Ramos (cell line): ENCODE data around the gene FGF12.

Experiments used
- in situ Hi-C: fragments of 300-500 bp; cut with MboI; formaldehyde crosslinking; loops from one replicate; pipeline ENCODE4 v1.14.3; 2022; ENCODE audit warnings: low sequenced_read_pairs; ENCODE audit not compliant: unreplicated experiment

Gene FGF12

GRCh38 chr3:192284443-192285072 is 442.8 kb downstream of the FGF12 start:
- in situ Hi-C loops, result no loop called here

DNA sequence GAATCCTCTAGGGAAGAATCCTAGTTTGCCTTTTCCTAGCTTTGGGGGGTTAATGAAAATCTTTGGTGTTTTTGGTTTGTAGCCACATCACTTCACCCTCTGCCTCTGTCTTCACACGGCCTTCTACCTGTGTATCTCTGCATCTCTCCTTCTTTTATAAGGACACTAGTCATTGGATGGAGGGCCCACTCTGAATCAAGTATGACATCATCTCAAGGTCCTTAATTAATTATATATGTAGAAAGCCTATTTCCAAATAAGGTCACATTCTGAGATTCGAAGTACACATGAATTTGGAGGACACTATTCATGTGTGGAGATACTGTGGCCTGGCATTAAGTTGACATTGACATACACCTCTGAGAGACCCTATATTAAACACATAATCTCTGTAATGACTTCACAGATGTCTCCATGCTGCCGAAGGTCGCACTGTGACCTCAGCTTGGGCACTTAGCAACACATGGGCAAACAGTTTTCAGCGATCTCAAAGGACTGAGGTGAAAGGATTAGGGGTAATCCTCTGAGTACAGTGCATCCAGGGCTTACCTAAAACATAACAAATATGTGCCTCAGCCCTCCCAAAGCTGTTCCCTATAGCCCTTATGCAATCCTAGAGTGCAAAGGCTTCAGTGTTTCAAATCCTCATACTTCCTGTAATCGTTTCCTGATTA is 446.0 kb downstream of the FGF12 start:
- in situ Hi-C loops, result no loop called here

DNA sequence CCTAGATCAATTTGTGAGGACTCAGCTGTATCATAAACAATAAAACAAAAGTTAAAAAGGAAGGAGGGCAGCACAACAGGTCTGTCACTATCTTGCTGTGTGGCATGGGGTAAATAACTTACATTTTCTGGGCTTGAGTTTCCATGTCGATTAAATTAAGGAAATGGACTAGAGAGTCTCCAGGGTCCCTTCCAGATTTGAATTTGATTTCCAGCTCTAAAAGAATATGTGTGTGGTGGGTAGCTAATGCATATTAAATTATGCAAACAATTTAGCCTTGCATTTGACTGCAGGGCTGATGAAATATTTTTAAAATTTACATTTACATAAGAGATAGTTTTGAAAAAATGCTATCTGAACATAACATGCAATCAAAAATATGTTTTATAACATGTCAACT is 447.7 kb downstream of the FGF12 start:
- in situ Hi-C loops, result no loop called here

GRCh38 chr3:192277477-192277876 is 449.9 kb downstream of the FGF12 start:
- in situ Hi-C loops, result no loop called here

DNA sequence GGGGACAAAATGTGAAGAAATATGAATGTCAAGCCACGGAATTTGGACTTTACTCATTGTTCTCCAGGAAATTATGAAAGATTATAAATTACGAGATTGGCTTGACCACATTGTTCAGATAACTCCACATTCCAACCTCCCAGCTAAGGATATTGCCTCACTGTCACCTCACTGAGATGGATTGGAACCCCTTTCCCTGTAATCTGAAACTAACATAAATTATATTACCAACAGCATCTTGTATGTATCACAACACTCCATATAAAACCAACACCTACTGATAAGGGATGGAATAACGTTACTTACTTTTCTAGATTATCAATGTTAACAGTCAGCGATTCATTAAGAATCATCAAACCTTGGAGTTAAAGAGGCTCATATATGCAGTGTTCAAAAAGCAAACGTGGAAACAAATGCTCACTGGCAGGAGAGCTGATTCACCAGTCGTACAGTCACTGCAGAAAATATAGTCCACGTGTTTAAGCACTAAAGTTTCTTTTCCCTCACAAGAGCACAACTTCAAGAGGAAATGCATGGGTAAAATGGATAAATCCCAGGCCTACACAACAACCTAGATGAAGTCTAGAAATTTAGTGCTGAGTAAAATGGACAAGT is 451.5 kb downstream of the FGF12 start:
- in situ Hi-C loops, result no loop called here

- in situ Hi-C loops, result no loop called here
Measured at GRCh38 chr3:192273697-192274010, 453.7 kb downstream of the FGF12 start.

- in situ Hi-C loops, result no loop called here
Measured at GRCh38 chr3:192273001-192273696, 454.2 kb downstream of the FGF12 start.

DNA sequence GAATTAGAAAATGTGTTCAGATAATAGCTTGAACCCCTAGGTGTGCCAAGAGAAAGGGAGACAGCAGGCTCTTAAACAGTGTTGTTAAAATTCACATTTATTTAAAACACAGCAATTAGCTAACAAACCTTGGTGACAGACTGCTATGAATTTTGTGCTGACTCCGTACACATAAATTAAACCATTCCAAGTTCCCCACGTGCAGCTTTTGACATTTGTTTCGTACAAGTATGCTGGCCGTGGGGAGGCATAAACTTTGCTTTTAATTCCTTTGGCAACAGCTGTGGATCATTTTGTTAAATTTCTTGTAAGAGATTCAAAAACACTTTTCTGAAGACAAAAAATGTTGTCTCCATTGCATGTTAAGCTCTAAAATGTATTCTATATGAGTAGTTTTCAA is 465.3 kb downstream of the FGF12 start:
- in situ Hi-C loops, result no loop called here

GRCh38 chr3:192261135-192261534 is 466.2 kb downstream of the FGF12 start:
- in situ Hi-C loops, result no loop called here

GRCh38 chr3:192260116-192261010 is 467.0 kb downstream of the FGF12 start:
- in situ Hi-C loops, result no loop called here

DNA sequence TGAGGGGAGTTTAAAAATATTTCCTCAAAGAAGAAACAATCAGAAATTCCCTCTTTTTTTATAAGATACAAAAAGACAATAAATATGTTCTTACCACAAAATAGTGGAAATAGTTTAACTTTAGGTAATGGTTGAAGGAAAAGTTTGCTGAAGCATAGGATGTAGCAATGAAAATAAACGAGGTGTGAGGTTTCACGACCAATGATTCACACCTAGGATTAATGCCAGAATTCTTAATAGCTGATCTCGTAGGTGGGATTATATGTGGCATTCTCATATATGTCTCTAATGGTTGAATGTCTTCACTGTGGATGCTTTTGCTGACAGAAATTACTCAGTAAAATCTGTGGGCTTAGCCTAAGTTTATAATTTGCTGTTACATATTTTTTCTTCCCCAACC is 467.7 kb downstream of the FGF12 start:
- in situ Hi-C loops, result no loop called here

DNA sequence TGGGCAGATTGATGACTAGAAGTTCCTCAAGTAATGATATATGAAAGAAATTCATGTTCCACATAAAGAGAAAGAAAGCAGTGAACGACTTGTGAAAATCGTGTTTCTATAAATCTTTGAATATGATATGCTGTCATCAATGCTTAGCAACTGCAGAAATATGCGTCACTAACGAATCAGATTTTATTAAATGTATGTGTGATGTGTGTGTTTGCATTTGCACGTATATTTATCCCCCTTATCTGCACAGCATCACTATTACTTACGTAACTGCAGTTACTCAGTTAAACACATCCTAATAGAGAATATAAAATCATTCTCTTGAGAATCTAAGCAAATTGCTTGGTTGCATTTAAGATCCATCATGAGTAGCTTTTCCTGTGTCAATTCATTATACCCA is 468.6 kb downstream of the FGF12 start:
- in situ Hi-C loops, result no loop called here

DNA sequence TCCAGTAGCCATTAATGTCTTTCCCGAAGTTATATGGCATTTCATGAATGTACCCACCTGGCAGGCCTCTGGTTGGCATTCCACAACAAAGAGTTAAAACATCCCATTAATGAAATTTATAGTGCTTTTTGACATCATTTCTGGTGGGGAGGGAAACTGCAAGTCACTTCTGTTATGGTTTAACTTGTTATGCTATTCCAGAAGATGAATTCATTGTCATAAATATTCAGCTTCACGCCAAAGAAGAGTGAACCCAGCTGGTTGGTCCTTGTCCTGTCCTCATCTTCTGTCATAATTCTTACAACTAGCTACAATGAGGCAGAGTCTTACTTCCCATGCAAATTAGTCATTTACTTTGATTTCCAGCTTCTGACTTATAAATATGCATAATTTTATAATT is 471.5 kb downstream of the FGF12 start:
- in situ Hi-C loops, result no loop called here

- in situ Hi-C loops, result no loop called here
Measured at GRCh38 chr3:192253138-192253887, 474.0 kb downstream of the FGF12 start.

GRCh38 chr3:192249516-192249915 is 477.8 kb downstream of the FGF12 start:
- in situ Hi-C loops, result no loop called here

GRCh38 chr3:192246847-192247559 is 480.3 kb downstream of the FGF12 start:
- in situ Hi-C loops, result no loop called here

- in situ Hi-C loops, result no loop called here
Measured at GRCh38 chr3:192244591-192244990, 482.8 kb downstream of the FGF12 start.

DNA sequence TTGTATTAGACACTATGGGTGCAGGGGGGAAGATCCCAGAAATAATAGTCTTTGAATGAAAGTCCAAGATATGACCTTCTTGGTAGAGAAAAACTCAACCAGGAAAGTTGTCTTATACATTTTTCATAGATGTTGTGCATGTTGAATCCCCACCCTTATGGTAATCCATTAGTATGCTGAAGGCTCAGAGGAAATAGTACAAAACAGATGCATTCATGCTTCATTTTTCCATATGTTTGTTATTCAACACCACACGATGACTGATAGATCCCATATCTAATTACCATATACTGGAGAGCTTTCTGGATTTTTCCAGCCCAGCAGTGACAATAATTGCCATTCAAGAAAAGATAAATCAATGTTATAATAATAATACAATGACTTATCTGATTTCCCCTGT is 487.4 kb downstream of the FGF12 start:
- in situ Hi-C loops, result no loop called here

GRCh38 chr3:192237992-192238608 is 489.2 kb downstream of the FGF12 start:
- in situ Hi-C loops, result no loop called here
